Activated CD8-positive, alpha-beta T cell treated with anti-CD3 and anti-CD28 coated beads for 36 hours (primary cell): ENCODE data around the gene WNT3A. TPM values are rescaled to one million over a fixed set of nuclear protein-coding genes. Genes with fewer than 3 reads are reported as not detected.

Experiments
- ATAC-seq: fragments of 200-7000 bp; cut with Tn5 transposase; one replicate; pipeline ENCODE4 v1.10.0; 2021; ENCODE audit warnings: mild to moderate bottlenecking, moderate library complexity
- CTCF ChIA-PET: fragments of 350-600 bp; sonication (Branson Sonifier 250); formaldehyde crosslinking; loops from one replicate; lab custom pipeline; 2021; ENCODE audit warnings: antibody characterized with exemption; lab: Charles Lee
- POLR2A ChIA-PET: fragments of 350-600 bp; sonication (Branson Sonifier 250); formaldehyde crosslinking; loops from one replicate; lab custom pipeline; 2021; ENCODE audit warnings: antibody characterized with exemption; lab: Charles Lee
- DNase-seq: peaks from one replicate; pipeline ENCODE4 v3.0.0-alpha.2; 2020
- H3K27ac Mint-ChIP-seq: one replicate; pipeline ENCODE4 v1.8.0; 2021; ENCODE audit warnings: mild to moderate bottlenecking, mixed read lengths
- H3K27me3 Mint-ChIP-seq: one replicate; pipeline ENCODE4 v1.8.0; 2021; ENCODE audit warnings: mixed read lengths
- H3K36me3 Mint-ChIP-seq: one replicate; pipeline ENCODE4 v1.8.0; 2021; ENCODE audit warnings: low read depth, mixed read lengths
- H3K4me1 Mint-ChIP-seq: one replicate; pipeline ENCODE4 v1.8.0; 2021; ENCODE audit warnings: low read depth, mixed read lengths
- H3K4me3 Mint-ChIP-seq: one replicate; pipeline ENCODE4 v1.8.0; 2021; ENCODE audit warnings: mild to moderate bottlenecking, moderate library complexity, mixed read lengths
- H3K9me3 Mint-ChIP-seq: one replicate; pipeline ENCODE4 v1.8.0; 2021; ENCODE audit warnings: mixed read lengths
- CTCF ChIP-seq: fragments of 200-600 bp; IDR thresholded peaks from one replicate; pipeline ENCODE4 v1.8.0; 2022; ENCODE audit warnings: antibody characterized with exemption, mild to moderate bottlenecking
- intact Hi-C: fragments of 100-400 bp; cut with micrococcal nuclease; formaldehyde crosslinking; loops from one replicate; pipeline ENCODE4 v1.10.0; 2022
- total RNA-seq, 2 experiments: library from RNA; stranded (reverse); gene quantifications; one replicate each; pipeline ENCODE4 v1.2.3, GENCODE V29; 2021

The WNT3A gene
- total RNA-seq, 2 experiments from 2014 or later, result not detected

- Mint-ChIP-seq H3K9me3 (no peaks in the 10 kb centered on the region), H3K4me1 (peaks cover 5% of the 10 kb centered on the region), H3K36me3 (no peaks in the 10 kb centered on the region), H3K27ac (no peak overlapping the region), H3K4me3 (no peak overlapping the region), H3K27me3 (peaks cover 27% of the 10 kb centered on the region)
- intact Hi-C loops, result no loop called here
- no peak for ATAC-seq
- DNase-seq, result no peak
- ChIA-PET POLR2A (interaction anchor here (1.0 kb wide), 1 partner anchor 23 kb away, joined by 3 read pairs; no protein-coding TSS in a partner anchor), CTCF (no interaction called here)
- no peak for TF ChIP-seq CTCF
Observed at GRCh38 chr1:228063251-228064191, 56.7 kb downstream of the WNT3A start.

GRCh38 chr1:228064296-228064695, 57.5 kb downstream of the WNT3A start:
- no peak overlapping the region for H3K4me3 Mint-ChIP-seq
- H3K27me3 Mint-ChIP-seq, result peaks cover 26% of the 10 kb centered on the region
- peaks cover 5% of the 10 kb centered on the region for H3K4me1 Mint-ChIP-seq
- intact Hi-C loops, result no loop called here
- CTCF ChIA-PET, result no interaction called here
- no peak for DNase-seq
- H3K9me3 Mint-ChIP-seq, result no peaks in the 10 kb centered on the region
- POLR2A ChIA-PET, result no interaction called here
- ATAC-seq, result no peak
- no peak for TF ChIP-seq CTCF
- no peak overlapping the region for H3K27ac Mint-ChIP-seq
- H3K36me3 Mint-ChIP-seq, result no peaks in the 10 kb centered on the region

- DNase-seq (no peak), ATAC-seq (no peak)
- TF ChIP-seq CTCF, result no peak
- H3K27ac Mint-ChIP-seq, result no peak overlapping the region
- peaks cover 2% of the 10 kb centered on the region for H3K4me1 Mint-ChIP-seq
- peaks cover 23% of the 10 kb centered on the region for H3K27me3 Mint-ChIP-seq
- intact Hi-C loops, result no loop called here
- CTCF ChIA-PET, result no interaction called here
- H3K36me3 Mint-ChIP-seq, result no peaks in the 10 kb centered on the region
- no peak overlapping the region for H3K4me3 Mint-ChIP-seq
- POLR2A ChIA-PET, result no interaction called here
- H3K9me3 Mint-ChIP-seq, result no peaks in the 10 kb centered on the region
Observed at GRCh38 chr1:228064741-228065542, 58.1 kb downstream of the WNT3A start.

- H3K27ac Mint-ChIP-seq, result no peak overlapping the region
- no peak for ATAC-seq
- CTCF ChIA-PET, result no interaction called here
Observed at GRCh38 chr1:228065543-228066347, 58.9 kb downstream of the WNT3A start.

More at GRCh38 chr1:228065543-228066347, 58.9 kb downstream of the WNT3A start:
- no peak for TF ChIP-seq CTCF
- Mint-ChIP-seq H3K9me3 (no peaks in the 10 kb centered on the region), H3K36me3 (no peaks in the 10 kb centered on the region), H3K27me3 (peaks cover 20% of the 10 kb centered on the region), H3K4me3 (no peak overlapping the region), H3K4me1 (peaks cover 2% of the 10 kb centered on the region)
- intact Hi-C loops, result no loop called here
- POLR2A ChIA-PET, result no interaction called here
- DNase-seq, result no peak
